GM21390 (cell line): ENCODE results near the gene ZFYVE9.

Experiments
- ATAC-seq: cut with Tn5 transposase; IDR thresholded peaks from one replicate; pipeline ENCODE4 v1.9.1; 2021; ENCODE audit not compliant: unreplicated experiment

The ZFYVE9 gene

DNA sequence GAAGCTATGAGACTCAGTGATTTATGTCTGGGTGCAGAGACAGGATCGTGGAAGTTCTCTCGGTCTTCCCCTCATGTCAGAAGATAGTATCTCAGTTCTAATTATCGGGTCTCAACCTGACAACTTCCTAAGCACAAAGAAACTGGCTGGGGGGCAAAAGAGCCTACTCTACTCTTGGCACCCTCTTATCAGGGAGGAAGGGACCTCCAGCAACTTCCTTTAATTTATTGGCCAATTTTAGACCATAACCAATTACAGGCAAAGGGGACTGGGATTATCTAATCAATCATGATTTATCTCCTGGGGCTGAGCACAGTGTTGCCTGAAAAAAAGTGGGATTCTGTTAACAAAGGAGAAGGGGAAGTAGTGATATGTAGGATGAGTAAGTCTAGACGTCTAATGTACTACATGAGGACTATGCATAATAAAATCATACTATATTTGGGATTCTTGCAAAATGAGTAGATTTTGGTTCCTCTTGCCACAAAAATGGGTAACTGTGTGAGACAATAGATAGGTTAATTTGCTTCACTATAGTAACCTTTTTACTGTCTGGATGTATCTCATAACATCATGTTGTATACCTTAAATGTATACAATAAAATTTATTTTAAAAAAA lies 98.8 kb downstream of the ZFYVE9 start:
- ATAC-seq: no peak

- ATAC-seq: no peak
Measured at GRCh38 chr1:52243221-52243987, 101.5 kb downstream of the ZFYVE9 start.

DNA sequence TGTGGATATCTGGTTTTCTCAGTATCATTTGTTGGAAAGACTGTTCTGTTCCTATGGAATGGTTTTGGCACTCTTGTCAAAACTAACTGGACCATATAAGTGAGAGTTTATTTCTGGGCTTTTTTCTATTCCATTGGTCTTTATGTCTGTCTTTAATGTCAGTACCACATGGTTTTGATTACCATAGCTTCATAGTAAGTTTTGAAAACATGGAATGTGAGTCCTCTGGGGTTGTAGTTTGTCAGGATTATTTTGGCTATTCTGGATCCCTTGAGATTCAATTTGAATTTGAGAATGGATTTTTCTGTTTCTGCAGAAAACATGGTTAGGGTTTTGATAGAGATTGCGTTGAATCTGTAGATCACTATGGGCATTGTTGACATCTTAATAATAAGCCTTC lies 107.9 kb downstream of the ZFYVE9 start:
- ATAC-seq: no peak

GRCh38 chr1:52253421-52253820 lies 111.5 kb downstream of the ZFYVE9 start:
- ATAC-seq: no peak

GRCh38 chr1:52259886-52260285 lies 118.0 kb downstream of the ZFYVE9 start:
- no peak for ATAC-seq

GRCh38 chr1:52263153-52263910 lies 121.4 kb downstream of the ZFYVE9 start:
- no peak for ATAC-seq

DNA sequence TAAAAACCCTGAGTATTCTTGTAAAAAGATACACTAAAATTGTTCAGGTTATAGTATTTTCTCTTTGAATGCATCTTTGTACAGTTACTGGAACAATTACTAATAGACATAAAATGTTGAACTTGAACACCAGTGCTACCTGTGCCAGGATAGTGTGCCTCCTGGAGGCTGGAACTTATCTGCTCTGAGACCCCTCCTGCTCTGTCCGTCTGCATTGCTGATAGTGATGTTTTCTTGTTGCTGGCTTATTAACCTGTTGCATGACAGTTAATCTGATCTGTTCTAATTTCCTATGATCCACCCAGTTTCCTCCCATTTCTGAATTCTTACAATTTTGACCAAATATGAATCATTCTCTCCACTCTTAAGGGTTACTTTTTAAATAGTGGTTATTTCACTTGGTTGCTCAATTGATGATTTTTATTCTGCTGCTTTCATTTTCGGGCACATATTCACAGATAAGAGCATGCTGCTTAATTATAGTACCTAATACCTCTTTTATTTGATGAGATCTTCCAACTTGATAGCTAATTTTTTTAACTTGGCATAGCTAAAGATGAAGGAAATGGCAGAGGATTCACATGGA lies 122.7 kb downstream of the ZFYVE9 start:
- no peak for ATAC-seq

- no peak for ATAC-seq
Measured at GRCh38 chr1:52266507-52266906, 124.6 kb downstream of the ZFYVE9 start.

DNA sequence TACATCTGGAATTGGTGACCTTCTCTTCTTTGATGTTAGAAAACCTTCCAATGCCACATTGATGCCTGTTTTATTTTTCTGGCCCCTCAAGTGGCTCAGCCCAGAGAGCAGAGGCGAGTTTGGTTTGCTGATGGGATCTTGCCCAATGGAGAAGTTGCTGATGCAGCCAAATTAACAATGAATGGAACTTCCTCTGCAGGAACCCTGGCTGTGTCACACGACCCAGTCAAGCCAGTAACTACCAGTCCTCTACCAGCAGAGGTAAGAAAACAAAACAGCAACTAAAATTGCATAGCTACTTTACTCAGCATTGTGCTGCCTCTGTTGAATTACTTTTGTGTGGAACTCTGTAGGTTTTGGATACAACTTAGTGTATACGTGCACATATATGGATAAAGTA lies 126.5 kb downstream of the ZFYVE9 start:
- ATAC-seq: no peak

- no peak for ATAC-seq
Measured at GRCh38 chr1:52281518-52281917, 139.6 kb downstream of the ZFYVE9 start.

- no peak for ATAC-seq
Measured at GRCh38 chr1:52288286-52288685, 146.4 kb downstream of the ZFYVE9 start.

DNA sequence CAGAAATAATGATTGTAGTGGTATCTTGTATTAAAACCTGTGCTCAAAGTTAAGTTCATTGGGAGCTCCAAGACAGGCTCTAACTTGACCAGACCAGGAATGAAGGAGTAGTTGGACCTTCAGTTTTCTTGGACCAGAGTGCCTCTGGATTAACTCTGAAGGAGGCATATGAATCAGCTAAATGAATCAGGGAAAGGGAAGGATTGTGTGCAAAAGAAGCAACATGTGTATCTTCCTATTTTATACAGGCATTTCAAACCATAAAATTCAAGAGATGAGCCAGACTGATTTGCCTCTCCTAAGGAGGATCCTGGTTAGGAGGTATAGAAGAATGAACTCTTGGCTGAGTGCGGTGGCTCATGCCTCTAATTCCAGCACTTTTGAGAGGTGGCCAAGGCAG lies 152.7 kb downstream of the ZFYVE9 start:
- ATAC-seq: no peak

DNA sequence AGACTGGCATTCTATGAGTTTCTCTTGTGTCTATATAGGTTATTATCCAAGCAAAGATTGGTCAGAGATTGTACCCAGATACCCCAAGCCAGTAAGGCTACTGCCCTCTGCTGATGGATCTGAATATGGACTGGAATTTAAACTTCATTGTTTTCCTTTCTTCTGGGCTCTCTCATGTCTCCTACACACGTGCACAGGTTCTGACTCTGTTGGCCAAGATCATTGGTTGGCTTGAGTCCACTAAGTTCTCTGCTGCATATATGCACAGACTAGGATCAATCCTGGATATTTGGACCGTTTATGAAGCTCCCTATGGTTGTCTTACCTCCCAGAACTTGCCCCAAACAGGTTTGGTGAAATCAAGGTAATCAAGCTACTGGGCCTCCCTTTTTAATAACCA lies 154.5 kb downstream of the ZFYVE9 start:
- no peak for ATAC-seq

DNA sequence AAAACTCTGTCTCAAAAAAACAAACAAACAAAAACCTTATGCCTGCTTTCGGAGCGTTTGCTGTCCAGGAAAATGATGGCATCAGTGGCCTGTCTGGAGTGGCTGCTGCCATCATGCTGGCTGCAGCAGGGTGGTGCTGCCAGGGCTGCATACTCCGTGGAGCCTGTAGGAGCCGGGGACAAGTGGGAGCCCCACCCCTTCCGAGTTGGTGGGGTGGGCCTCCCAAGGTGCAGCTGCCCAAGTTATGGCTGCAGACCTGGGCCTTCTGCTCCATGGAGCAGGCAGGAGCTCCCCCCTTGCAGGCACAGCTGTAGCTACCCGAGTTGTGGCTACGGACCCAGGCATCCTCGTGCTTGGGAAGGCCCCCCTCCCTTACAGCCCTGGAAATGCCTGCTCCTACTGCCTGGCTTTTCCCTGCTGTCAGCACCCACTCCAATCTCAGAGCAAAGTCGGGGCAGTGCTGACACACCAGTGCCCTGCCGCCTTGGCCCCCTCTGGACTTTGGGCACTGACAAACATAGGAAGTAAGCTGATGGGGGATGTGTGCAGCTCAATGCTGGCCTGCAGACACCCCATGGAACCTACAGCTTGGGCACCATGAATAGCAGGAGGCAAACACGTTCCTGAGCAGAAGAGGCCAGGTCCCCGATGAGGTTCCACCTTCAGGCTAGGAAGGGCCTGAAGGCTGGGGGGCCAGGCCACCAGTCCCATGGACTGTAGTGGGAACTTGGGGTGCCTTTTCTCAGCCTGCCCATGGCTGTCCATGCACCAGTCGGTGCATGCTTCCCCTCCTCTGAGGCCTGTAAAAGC lies 163.7 kb downstream of the ZFYVE9 start:
- no peak for ATAC-seq

- no peak for ATAC-seq
Measured at GRCh38 chr1:52306227-52307006, 164.5 kb downstream of the ZFYVE9 start.

- ATAC-seq: no peak
Measured at GRCh38 chr1:52321061-52321460, 179.2 kb downstream of the ZFYVE9 start.

DNA sequence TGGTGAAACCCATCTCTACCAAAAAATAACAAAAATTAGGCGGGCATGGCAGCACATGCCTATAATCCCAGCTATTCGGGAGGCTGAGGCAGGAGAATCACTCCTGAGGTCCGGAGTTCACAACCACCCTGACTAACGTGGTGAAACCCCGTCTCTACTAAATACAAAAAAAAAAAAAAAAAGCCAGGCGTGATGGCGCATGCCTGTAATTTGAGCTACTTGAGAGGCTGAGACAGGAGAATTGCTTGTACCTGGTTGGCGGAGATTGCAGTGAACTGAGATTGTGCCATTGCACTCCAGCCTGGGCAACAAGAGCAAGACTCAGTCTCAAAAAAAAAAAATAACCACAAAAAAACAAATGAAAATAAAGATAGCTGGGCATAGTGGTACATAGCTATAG lies 181.8 kb downstream of the ZFYVE9 start:
- ATAC-seq: no peak

DNA sequence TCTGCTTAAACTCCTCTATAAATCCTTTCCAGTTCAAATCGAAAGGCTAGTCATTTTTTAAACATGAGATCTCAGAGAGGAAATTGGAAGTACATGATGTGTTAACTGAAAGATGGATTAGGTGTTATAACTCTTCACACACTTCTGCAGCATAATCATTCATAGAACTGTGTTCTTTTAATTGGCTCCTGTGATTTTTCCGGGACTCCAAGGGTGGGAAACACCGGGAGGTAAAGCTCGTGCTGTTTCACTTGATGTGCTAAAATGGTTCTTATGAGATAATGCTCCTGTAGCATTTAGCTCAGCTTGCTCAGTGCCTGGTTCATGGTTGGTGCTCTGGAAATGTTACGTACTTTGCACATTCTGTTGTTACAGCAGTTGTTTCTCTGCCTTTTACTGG lies 183.9 kb downstream of the ZFYVE9 start:
- ATAC-seq: no peak

GRCh38 chr1:52328615-52329014 lies 186.7 kb downstream of the ZFYVE9 start:
- no peak for ATAC-seq

- ATAC-seq: no peak
Measured at GRCh38 chr1:52332411-52332810, 190.5 kb downstream of the ZFYVE9 start.
